Gastrocnemius medialis (tissue), 4 donors: ENCODE measurements around the gene VEGFA.

Experiments used
- POLR2A ChIP-seq, 2 donors: fragments of 450-650 bp; IDR thresholded peaks; one replicate each; pipeline ENCODE4 v1.6.1; 2017; ENCODE audit warnings: antibody characterized with exemption in 2 of 2, mild to moderate bottlenecking in 2 of 2, moderate library complexity in 2 of 2
- TF ChIP-seq, protein P1 (sequence below), 5 experiments: fragments of 450-650 bp in 3 of 5; fragments of 200-600 bp in 2 of 5; sonication (generic) in 2 of 5; IDR thresholded peaks in 4 of 5; conservative IDR thresholded peaks in 1 of 5; 1 replicate in 4 of 5; 2 replicates in 1 of 5; pipeline ENCODE4 v1.5.1; 2016 to 2019; ENCODE audit warnings: antibody characterized with exemption in 5 of 5, mild to moderate bottlenecking in 3 of 5, moderate library complexity in 3 of 5

DNA sequence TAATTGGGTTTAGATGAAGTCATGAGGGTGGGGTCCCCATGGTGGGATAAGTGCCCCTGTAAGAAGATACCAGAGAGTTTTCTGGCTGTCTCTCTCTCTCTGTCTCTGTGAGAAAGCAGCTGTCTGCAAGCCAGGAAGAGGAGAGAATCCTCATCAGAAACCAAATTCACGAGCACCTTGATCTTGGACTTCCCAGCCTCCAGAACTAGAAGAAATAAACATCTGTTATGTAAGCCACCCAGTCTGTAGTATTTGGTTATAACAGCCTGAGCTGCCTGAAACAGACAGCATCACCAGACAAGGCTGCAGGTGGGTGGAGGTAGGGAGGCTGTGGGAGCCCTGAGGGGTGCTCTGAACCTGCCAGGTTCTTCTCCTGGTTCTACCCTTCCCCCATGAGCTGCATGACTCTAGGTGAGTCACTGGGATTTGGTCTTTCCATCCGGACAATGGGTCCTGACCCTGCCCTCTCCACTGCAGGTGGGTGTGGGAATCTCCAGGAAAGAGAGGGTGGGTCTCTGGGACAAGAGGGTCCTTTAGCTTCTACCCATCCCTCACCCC lies 34.3 kb upstream of the VEGFA start:
- no peak for TF ChIP-seq POLR2A (IDR thresholded peaks at IDR 0.05)
- TF ChIP-seq, protein P1, sequence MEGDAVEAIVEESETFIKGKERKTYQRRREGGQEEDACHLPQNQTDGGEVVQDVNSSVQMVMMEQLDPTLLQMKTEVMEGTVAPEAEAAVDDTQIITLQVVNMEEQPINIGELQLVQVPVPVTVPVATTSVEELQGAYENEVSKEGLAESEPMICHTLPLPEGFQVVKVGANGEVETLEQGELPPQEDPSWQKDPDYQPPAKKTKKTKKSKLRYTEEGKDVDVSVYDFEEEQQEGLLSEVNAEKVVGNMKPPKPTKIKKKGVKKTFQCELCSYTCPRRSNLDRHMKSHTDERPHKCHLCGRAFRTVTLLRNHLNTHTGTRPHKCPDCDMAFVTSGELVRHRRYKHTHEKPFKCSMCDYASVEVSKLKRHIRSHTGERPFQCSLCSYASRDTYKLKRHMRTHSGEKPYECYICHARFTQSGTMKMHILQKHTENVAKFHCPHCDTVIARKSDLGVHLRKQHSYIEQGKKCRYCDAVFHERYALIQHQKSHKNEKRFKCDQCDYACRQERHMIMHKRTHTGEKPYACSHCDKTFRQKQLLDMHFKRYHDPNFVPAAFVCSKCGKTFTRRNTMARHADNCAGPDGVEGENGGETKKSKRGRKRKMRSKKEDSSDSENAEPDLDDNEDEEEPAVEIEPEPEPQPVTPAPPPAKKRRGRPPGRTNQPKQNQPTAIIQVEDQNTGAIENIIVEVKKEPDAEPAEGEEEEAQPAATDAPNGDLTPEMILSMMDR (IDR thresholded peaks at IDR 0.05 in 4 of 5, conservative IDR thresholded peaks at IDR 0.05 in 1 of 5), result no peak
